ENCODE data around the gene ALDH3A2. TPM values are rescaled to one million over a fixed set of nuclear protein-coding genes. Genes with fewer than 3 reads are reported as not detected.

ALDH3A2 gene
- total RNA-seq, 1 experiment from 2014 or later = 97.3 TPM

DNA sequence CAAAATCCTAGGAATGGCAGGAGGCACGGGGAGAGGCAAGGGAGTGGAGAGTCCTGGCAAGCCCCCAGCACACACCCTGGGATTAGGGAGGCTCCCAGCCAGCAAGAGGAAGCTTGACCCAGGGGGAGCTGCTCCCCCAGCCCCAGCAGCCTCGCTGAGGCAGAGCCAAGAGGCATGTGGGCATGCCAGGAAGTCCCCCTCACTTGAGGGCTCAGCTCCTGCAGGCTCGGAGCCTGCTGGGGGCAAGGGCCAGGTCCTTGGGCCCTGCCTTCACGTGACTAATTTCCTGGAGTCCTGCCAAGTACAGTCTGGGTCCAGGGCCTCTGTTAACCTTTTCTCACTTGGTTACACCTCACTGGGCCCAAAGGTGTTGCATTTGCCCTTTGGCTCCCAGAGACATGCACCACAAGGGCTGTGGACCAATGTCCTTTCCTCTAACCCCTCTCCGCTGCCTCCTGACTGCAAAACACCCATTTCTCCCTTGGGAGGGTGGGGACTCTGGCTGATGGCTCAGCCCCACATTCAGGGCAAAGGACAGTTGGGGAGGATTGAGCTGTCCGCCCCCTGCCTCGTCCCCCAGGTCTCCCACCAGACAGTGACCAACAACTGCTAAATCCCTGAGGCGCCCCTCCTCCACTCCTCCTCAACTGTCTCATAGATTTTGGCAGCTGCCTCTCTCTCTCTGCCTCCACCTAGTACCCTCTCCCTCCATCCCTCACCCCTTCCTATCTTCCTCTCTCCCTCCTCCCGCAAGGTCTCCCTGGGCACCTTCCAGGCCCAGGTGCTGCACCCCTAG lies 72.3 kb downstream of the ALDH3A2 start:
- H3K4me1 ChIP-seq (ENCODE audit: insufficient read depth, low read length, poor library complexity, severe bottlenecking) = no peaks in the 10 kb centered on the region
- no peaks in the 10 kb centered on the region for H3K36me3 ChIP-seq (ENCODE audit: insufficient read depth, low read length, poor library complexity, severe bottlenecking)
- no peaks in the 10 kb centered on the region for H3K9me3 ChIP-seq (ENCODE audit: low read depth, low read length, poor library complexity, severe bottlenecking)
- intact Hi-C loops (cut with micrococcal nuclease; ENCODE audit: unreplicated experiment) = no loop called here
- no peak overlapping the region for H3K4me3 ChIP-seq (ENCODE audit: low read depth, low read length, poor library complexity, severe bottlenecking)
- ChIA-PET POLR2A (ENCODE audit: low non-redundant PET) (no interaction called here), CTCF (interaction anchor here (1.0 kb wide), 1 partner anchor 130 kb away, joined by 3 read pairs; no protein-coding TSS in a partner anchor)
- no peaks in the 10 kb centered on the region for H3K27me3 ChIP-seq (replicated peaks; ENCODE audit: insufficient read depth, low read depth, low read length, poor library complexity)
- no peak for DNase-seq (ENCODE audit: low spot score)
- TF ChIP-seq, protein P1, sequence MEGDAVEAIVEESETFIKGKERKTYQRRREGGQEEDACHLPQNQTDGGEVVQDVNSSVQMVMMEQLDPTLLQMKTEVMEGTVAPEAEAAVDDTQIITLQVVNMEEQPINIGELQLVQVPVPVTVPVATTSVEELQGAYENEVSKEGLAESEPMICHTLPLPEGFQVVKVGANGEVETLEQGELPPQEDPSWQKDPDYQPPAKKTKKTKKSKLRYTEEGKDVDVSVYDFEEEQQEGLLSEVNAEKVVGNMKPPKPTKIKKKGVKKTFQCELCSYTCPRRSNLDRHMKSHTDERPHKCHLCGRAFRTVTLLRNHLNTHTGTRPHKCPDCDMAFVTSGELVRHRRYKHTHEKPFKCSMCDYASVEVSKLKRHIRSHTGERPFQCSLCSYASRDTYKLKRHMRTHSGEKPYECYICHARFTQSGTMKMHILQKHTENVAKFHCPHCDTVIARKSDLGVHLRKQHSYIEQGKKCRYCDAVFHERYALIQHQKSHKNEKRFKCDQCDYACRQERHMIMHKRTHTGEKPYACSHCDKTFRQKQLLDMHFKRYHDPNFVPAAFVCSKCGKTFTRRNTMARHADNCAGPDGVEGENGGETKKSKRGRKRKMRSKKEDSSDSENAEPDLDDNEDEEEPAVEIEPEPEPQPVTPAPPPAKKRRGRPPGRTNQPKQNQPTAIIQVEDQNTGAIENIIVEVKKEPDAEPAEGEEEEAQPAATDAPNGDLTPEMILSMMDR (conservative IDR thresholded peaks at IDR 0.05; ENCODE audit: low read depth, low read length) = no peak
- TF ChIP-seq EZH2 (IDR thresholded peaks at IDR 0.05; ENCODE audit: borderline replicate concordance, low read depth, low read length, poor library complexity, severe bottlenecking) = no peak
- no TSS peak for BruUV-seq (replicated peaks)
- no peak overlapping the region for H3K27ac ChIP-seq (ENCODE audit: low read depth, low read length, poor library complexity, severe bottlenecking)

DNA sequence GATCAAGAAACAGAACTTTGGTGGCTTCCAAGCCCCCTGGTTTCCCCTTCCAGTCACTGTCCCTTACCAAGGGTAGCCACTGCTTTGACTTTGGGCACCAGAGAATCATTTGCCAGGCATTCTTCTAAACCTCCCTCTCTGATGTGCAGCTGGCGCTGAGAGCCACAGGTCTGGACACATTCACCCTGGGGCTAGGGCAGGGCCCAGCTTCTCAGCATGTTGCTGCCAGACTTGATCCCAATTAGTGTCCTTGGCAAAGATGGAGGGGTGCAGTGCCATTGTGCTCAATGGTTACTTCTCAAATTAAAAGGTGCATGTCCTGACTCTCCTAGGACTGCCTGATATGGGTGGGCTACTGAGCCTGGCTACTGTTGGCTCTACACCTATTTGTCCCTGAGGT lies 75.4 kb downstream of the ALDH3A2 start:
- Histone ChIP-seq H3K27me3 (replicated peaks; ENCODE audit: insufficient read depth, low read depth, low read length, poor library complexity) (no peaks in the 10 kb centered on the region), H3K36me3 (ENCODE audit: insufficient read depth, low read length, poor library complexity, severe bottlenecking) (no peaks in the 10 kb centered on the region), H3K9me3 (ENCODE audit: low read depth, low read length, poor library complexity, severe bottlenecking) (no peaks in the 10 kb centered on the region), H3K4me1 (ENCODE audit: insufficient read depth, low read length, poor library complexity, severe bottlenecking) (no peaks in the 10 kb centered on the region), H3K27ac (ENCODE audit: low read depth, low read length, poor library complexity, severe bottlenecking) (no peak overlapping the region), H3K4me3 (ENCODE audit: low read depth, low read length, poor library complexity, severe bottlenecking) (no peak overlapping the region)
- BruUV-seq (replicated peaks) = no TSS peak
- ChIA-PET POLR2A (ENCODE audit: low non-redundant PET) (no interaction called here), CTCF (interaction anchor here (0.6 kb wide), 1 partner anchor 23 kb away, joined by 4 read pairs; no protein-coding TSS in a partner anchor)
- no peak for DNase-seq (ENCODE audit: low spot score)
- TF ChIP-seq EZH2 (IDR thresholded peaks at IDR 0.05; ENCODE audit: borderline replicate concordance, low read depth, low read length, poor library complexity, severe bottlenecking) = no peak
- TF ChIP-seq, protein P1 (conservative IDR thresholded peaks at IDR 0.05; ENCODE audit: low read depth, low read length) = no peak
- intact Hi-C loops (cut with micrococcal nuclease; ENCODE audit: unreplicated experiment) = no loop called here

DNA sequence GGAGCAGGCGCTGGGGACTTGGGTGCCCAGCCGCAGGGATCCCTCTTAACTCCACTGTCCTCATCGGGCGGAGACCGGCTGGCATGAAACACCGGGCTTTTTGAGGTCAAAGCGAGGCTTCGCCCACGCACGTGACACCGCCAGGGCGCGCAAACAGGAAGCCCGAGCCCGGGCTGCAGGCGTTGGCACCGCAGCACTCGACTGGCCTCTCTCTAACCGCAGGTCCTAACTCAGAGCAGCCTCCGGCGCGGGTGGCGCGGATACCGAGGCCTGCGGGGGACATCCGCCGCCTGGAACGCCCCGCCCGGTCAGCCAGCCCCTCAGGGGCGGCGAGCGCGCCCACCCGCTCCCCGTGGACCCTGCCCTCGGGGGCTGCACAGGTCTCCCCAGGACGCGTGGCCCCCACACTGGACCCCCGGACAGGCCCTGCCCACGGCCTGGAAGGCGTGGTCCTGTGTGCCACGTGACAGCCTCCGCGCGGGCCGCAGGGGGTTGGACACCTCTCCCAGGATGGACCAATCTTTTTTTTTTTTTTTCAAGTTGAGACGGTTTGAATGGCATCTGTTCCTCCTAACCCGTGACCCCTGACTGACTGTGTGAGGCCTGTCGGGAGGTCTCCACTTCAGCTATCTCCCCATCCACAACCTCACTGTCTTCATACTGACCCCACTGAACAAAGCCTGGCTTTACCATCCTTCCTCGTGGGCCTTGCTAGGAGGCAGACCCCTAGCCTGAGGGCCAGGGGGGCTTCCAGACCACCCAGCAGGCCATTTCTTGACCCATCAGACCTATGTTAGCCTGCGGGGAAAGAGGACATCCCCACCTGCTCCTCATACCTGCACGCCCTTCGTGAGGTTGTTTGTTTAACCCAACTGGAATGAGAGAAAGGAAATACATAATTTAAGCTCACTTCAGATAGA lies 76.2 kb downstream of the ALDH3A2 start:
- DNase-seq (ENCODE audit: low spot score) = no peak

More for the DNA sequence above, 76.2 kb downstream of the ALDH3A2 start:
- POLR2A ChIA-PET (ENCODE audit: low non-redundant PET) = no interaction called here
- no peak overlapping the region for H3K27ac ChIP-seq (ENCODE audit: low read depth, low read length, poor library complexity, severe bottlenecking)
- H3K27me3 ChIP-seq (replicated peaks; ENCODE audit: insufficient read depth, low read depth, low read length, poor library complexity) = no peaks in the 10 kb centered on the region
- CTCF ChIA-PET = no interaction called here
- no TSS peak for BruUV-seq (replicated peaks)
- TF ChIP-seq, protein P1 (conservative IDR thresholded peaks at IDR 0.05; ENCODE audit: low read depth, low read length) = no peak
- no peak for TF ChIP-seq EZH2 (IDR thresholded peaks at IDR 0.05; ENCODE audit: borderline replicate concordance, low read depth, low read length, poor library complexity, severe bottlenecking)
- no peaks in the 10 kb centered on the region for H3K9me3 ChIP-seq (ENCODE audit: low read depth, low read length, poor library complexity, severe bottlenecking)
- H3K4me1 ChIP-seq (ENCODE audit: insufficient read depth, low read length, poor library complexity, severe bottlenecking) = no peaks in the 10 kb centered on the region
- H3K4me3 ChIP-seq (ENCODE audit: low read depth, low read length, poor library complexity, severe bottlenecking) = no peak overlapping the region
- intact Hi-C loops (cut with micrococcal nuclease; ENCODE audit: unreplicated experiment) = no loop called here
- no peaks in the 10 kb centered on the region for H3K36me3 ChIP-seq (ENCODE audit: insufficient read depth, low read length, poor library complexity, severe bottlenecking)
